Activated naive CD8-positive, alpha-beta T cell treated with anti-CD3 and anti-CD28 coated beads for 36 hours (primary cell): ENCODE data around the gene GALNT11. TPM values are rescaled to one million over a fixed set of nuclear protein-coding genes. Genes with fewer than 3 reads are reported as not detected.
A peak's percentile ranks its signal among the peaks of the same experiment; 100 is the strongest.
"Not testable (repeated sequence)": the region's sequence is repeated elsewhere in the genome, so short reads cannot be mapped to it uniquely, and the experiment has no call there.

Experiments used
- DNase-seq: peaks from one replicate; pipeline ENCODE4 v3.0.0; 2021
- H3K27ac Mint-ChIP-seq: one replicate; pipeline ENCODE4 v1.8.0; 2022; ENCODE audit warnings: mild to moderate bottlenecking, moderate library complexity, mixed read lengths
- H3K27me3 Mint-ChIP-seq: one replicate; pipeline ENCODE4 v1.8.0; 2022; ENCODE audit warnings: mild to moderate bottlenecking, mixed read lengths
- H3K36me3 Mint-ChIP-seq: one replicate; pipeline ENCODE4 v1.8.0; 2021; ENCODE audit warnings: mild to moderate bottlenecking, mixed read lengths
- H3K4me1 Mint-ChIP-seq: one replicate; pipeline ENCODE4 v1.8.0; 2021; ENCODE audit warnings: mixed read lengths
- H3K4me3 Mint-ChIP-seq: one replicate; pipeline ENCODE4 v1.8.0; 2022; ENCODE audit warnings: mild to moderate bottlenecking, moderate library complexity, mixed read lengths
- H3K9me3 Mint-ChIP-seq: one replicate; pipeline ENCODE4 v1.8.0; 2022; ENCODE audit warnings: mixed read lengths
- total RNA-seq, 2 experiments: library from RNA; stranded (reverse); gene quantifications; one replicate each; pipeline ENCODE4 v1.2.3, GENCODE V29; 2021

Gene GALNT11
- total RNA-seq, 2 experiments from 2014 or later, result 18.6 to 19.0 TPM

GRCh38 chr7:152051968-152052367 lies 26.5 kb downstream of the GALNT11 start:
- Mint-ChIP-seq H3K36me3 (peaks cover 20% of the 10 kb centered on the region), H3K9me3 (peaks cover 7% of the 10 kb centered on the region), H3K27me3 (no peaks in the 10 kb centered on the region), H3K27ac (no peak overlapping the region), H3K4me1 (peaks cover 8% of the 10 kb centered on the region), H3K4me3 (no peak overlapping the region)
- DNase-seq, result no peak

GRCh38 chr7:152052771-152053170 lies 27.3 kb downstream of the GALNT11 start:
- DNase-seq, result no peak
- peaks cover 20% of the 10 kb centered on the region for H3K36me3 Mint-ChIP-seq
- H3K4me1 Mint-ChIP-seq, result peaks cover 8% of the 10 kb centered on the region
- H3K9me3 Mint-ChIP-seq, result peaks cover 5% of the 10 kb centered on the region
- no peak overlapping the region for H3K4me3 Mint-ChIP-seq
- no peaks in the 10 kb centered on the region for H3K27me3 Mint-ChIP-seq
- no peak overlapping the region for H3K27ac Mint-ChIP-seq

DNA sequence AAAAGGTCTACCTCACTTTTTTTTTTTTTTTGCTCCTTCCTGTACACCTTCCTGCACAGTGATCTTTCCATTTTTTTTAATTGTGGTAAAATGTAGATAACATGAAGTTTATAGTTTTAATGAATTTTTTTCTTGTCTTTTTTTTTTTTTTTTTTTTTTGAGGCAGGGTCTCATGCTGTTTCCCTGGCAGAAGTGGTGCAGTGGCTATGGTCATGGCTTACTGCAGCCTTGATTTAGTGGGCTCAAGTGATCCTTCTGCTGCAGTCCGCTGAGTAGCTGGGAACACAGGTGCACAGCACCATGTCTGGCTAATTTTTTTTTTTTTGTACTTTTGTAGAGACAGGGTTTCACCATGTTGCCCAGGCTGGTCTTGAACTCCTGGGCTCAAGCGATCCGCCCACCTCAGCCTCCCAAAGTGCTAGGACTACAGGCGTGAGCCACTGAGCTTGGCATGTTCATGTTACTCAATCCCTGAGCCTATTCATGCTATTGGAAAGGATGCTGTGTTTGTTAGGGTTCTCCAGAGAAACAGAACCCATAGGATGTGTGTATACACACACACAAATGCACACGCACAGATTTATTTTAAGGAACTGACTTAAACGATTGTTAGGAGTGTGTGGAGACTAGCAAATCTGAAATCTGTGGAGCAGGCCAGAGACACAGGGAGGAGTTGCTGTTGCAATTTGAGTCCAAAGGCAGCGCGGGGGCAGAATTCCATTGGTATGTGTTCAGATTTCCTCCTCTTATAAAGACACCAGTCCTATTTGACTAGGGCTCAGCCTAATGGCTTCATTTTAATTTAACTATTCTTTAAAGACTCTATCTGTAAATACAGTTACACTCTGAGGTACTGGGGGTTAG lies 29.1 kb downstream of the GALNT11 start:
- no peak overlapping the region for H3K27ac Mint-ChIP-seq
- no peaks in the 10 kb centered on the region for H3K9me3 Mint-ChIP-seq
- peaks cover 6% of the 10 kb centered on the region for H3K4me1 Mint-ChIP-seq
- peaks cover 25% of the 10 kb centered on the region for H3K36me3 Mint-ChIP-seq
- no peaks in the 10 kb centered on the region for H3K27me3 Mint-ChIP-seq
- H3K4me3 Mint-ChIP-seq, result no peak overlapping the region
- no peak for DNase-seq

GRCh38 chr7:152056621-152057274 lies 31.3 kb downstream of the GALNT11 start:
- Mint-ChIP-seq H3K4me3 (no peak overlapping the region), H3K27me3 (no peaks in the 10 kb centered on the region), H3K36me3 (peaks cover 34% of the 10 kb centered on the region), H3K4me1 (peaks cover 3% of the 10 kb centered on the region), H3K27ac (no peak overlapping the region), H3K9me3 (peaks cover 5% of the 10 kb centered on the region)
- no peak for DNase-seq

GRCh38 chr7:152059311-152059710 lies 33.8 kb downstream of the GALNT11 start:
- H3K9me3 Mint-ChIP-seq, result peaks cover 21% of the 10 kb centered on the region
- H3K36me3 Mint-ChIP-seq, result peaks cover 54% of the 10 kb centered on the region
- no peak overlapping the region for H3K27ac Mint-ChIP-seq
- DNase-seq, result no peak
- H3K27me3 Mint-ChIP-seq, result no peaks in the 10 kb centered on the region
- peaks cover 7% of the 10 kb centered on the region for H3K4me1 Mint-ChIP-seq
- no peak overlapping the region for H3K4me3 Mint-ChIP-seq

DNA sequence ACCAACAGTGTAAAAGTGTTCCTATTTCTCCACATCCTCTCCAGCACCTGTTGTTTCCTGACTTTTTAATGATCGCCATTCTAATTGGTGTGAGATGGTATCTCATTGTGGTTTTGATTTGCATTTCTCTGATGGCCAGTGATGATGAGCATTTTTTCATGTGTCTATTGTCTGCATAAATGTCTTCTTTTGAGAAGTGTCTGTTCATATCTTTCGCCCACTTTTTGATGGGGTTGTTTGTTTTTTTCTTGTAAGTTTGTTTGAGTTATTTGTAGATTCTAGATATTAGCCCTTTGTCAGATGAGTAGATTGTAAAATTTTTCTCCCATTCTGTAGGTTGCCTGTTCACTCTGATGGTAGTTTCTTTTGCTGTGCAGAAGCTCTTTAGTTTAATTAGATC lies 35.6 kb downstream of the GALNT11 start:
- H3K9me3 Mint-ChIP-seq, result peaks cover 27% of the 10 kb centered on the region
- H3K27me3 Mint-ChIP-seq, DNase-seq, H3K27ac Mint-ChIP-seq, H3K4me1 Mint-ChIP-seq, H3K4me3 Mint-ChIP-seq: not testable (repeated sequence)
- peaks cover 67% of the 10 kb centered on the region for H3K36me3 Mint-ChIP-seq

DNA sequence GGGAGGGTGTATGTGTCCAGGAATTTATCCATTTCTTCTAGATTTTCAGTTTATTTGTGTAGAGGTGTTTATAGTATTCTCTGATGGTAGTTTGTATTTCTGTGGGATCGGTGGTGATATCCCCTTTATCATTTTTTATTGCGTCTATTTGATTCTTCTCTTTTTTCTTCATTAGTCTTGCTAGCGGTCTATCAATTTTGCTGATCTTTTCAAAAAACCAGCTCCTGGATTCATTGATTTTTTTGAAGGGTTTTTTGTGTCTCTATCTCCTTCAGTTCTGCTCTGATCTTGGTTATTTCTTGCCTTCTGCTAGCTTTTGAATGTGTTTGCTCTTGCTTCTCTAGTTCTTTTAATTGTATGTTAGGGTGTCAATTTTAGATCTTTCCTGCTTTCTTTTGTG lies 37.7 kb downstream of the GALNT11 start:
- H3K27me3 Mint-ChIP-seq, H3K4me3 Mint-ChIP-seq, H3K27ac Mint-ChIP-seq, DNase-seq: not testable (repeated sequence)
- Mint-ChIP-seq H3K36me3 (peaks cover 82% of the 10 kb centered on the region), H3K4me1 (peaks cover 12% of the 10 kb centered on the region), H3K9me3 (peaks cover 30% of the 10 kb centered on the region)

DNA sequence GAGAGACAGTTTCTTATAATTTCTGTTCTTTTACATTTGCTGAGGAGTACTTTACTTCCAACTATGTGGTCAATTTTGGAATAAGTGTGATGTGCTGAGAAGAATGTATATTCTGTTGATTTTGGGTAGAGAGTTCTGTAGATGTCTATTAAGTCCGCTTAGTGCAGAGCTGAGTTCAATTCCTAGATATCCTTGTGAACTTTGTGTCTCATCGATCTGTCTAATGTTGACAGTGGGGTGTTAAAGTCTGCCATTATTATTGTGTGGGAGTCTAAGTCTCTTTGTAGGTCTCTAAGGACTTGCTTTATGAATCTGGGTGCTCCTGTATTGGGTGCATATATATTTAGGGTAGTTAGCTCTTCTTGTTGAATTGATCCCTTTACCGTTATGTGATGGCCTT lies 38.3 kb downstream of the GALNT11 start:
- peaks cover 15% of the 10 kb centered on the region for H3K4me1 Mint-ChIP-seq
- peaks cover 77% of the 10 kb centered on the region for H3K36me3 Mint-ChIP-seq
- DNase-seq, H3K27ac Mint-ChIP-seq, H3K27me3 Mint-ChIP-seq, H3K4me3 Mint-ChIP-seq: not testable (repeated sequence)
- H3K9me3 Mint-ChIP-seq, result peaks cover 30% of the 10 kb centered on the region

DNA sequence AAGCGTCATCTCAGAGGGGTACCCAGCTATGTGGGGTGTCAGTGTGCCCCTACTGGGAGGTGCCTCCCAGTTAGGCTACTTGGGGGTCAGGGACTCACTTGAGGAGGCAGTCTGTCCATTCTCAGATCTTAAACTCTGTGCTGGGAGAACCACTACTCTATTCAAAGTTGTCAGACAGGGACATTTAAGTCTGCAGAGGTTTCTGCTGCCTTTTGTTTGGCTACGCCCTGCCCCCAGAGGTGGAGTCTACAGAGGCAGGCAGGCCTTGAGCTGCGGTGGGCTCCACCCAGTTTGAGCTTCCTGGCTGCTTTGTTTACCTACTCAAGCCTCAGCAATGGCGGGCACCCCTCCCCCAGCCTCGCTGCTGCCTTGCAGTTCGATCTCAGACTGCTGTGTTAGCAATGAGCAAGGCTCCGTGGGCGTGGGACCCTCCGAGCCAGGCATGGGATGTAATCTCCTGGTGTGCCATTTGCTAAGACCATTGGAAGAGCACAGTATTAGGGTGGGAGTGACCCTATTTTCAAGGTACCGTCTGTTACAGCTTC lies 40.4 kb downstream of the GALNT11 start:
- Mint-ChIP-seq H3K4me1 (peaks cover 16% of the 10 kb centered on the region), H3K9me3 (peaks cover 36% of the 10 kb centered on the region), H3K36me3 (peaks cover 71% of the 10 kb centered on the region)

GRCh38 chr7:152072421-152072820 lies 46.9 kb downstream of the GALNT11 start:
- Mint-ChIP-seq H3K4me1 (peaks cover 39% of the 10 kb centered on the region), H3K27ac (no peak overlapping the region), H3K9me3 (peaks cover 8% of the 10 kb centered on the region), H3K36me3 (peaks cover 23% of the 10 kb centered on the region), H3K4me3 (no peak overlapping the region), H3K27me3 (no peaks in the 10 kb centered on the region)
- no peak for DNase-seq

More for the DNA sequence above, 40.4 kb downstream of the GALNT11 start:
- H3K4me3 Mint-ChIP-seq, H3K27me3 Mint-ChIP-seq, H3K27ac Mint-ChIP-seq, DNase-seq: not testable (repeated sequence)

DNA sequence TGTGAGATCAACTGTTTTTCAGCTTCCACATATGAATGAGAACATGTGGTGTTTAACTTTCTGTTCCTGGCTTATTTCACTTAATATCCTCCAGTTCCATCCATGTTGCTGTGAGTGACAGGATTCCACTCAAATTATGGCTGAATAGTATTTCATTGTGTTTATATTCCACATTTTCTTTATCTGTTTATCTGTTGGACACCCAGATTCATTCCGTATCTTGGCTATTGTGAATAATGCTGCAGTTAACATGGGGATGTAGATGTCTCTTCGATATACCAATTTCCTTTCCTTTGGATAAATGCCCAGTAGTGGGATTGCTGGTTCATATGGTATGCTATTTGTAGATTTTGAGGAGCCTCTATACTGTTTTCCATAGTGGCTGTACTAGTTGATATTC lies 47.9 kb downstream of the GALNT11 start:
- H3K4me3 Mint-ChIP-seq, result no peak overlapping the region
- DNase-seq, result no peak
- H3K27me3 Mint-ChIP-seq, result no peaks in the 10 kb centered on the region
- peaks cover 8% of the 10 kb centered on the region for H3K9me3 Mint-ChIP-seq
- H3K36me3 Mint-ChIP-seq, result peaks cover 14% of the 10 kb centered on the region
- H3K27ac Mint-ChIP-seq, result no peak overlapping the region
- H3K4me1 Mint-ChIP-seq, result peaks cover 41% of the 10 kb centered on the region

- H3K27me3 Mint-ChIP-seq, result no peaks in the 10 kb centered on the region
- H3K4me3 Mint-ChIP-seq, result no peak overlapping the region
- peaks cover 14% of the 10 kb centered on the region for H3K36me3 Mint-ChIP-seq
- H3K4me1 Mint-ChIP-seq, result peaks cover 48% of the 10 kb centered on the region
- H3K27ac Mint-ChIP-seq, result no peak overlapping the region
- peaks cover 8% of the 10 kb centered on the region for H3K9me3 Mint-ChIP-seq
- DNase-seq, result no peak
Observed at GRCh38 chr7:152074673-152075072, 49.2 kb downstream of the GALNT11 start.

DNA sequence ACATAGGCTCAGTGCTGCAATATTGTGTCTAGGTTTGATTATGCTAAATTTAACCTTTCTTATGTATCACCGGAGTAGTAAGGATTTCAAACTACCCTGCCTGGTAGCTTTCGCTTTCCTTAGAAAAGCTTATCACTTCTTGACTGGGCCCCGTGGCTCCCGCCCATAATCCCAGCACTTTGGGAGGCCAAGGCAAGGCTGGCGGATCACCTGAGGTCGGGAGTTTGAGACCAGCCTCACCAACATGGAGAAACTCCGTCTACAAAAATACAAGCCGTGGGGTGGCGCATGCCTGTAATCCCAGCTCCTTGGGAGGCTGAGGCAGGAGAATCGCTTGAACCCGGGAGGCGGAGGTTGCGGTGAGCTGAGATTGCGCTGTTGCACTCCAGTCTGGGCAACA lies 49.9 kb downstream of the GALNT11 start:
- H3K36me3 Mint-ChIP-seq, result peaks cover 11% of the 10 kb centered on the region
- not testable (repeated sequence) for H3K27me3 Mint-ChIP-seq, H3K4me3 Mint-ChIP-seq, H3K9me3 Mint-ChIP-seq, H3K27ac Mint-ChIP-seq, DNase-seq
- H3K4me1 Mint-ChIP-seq, result peaks cover 54% of the 10 kb centered on the region

DNA sequence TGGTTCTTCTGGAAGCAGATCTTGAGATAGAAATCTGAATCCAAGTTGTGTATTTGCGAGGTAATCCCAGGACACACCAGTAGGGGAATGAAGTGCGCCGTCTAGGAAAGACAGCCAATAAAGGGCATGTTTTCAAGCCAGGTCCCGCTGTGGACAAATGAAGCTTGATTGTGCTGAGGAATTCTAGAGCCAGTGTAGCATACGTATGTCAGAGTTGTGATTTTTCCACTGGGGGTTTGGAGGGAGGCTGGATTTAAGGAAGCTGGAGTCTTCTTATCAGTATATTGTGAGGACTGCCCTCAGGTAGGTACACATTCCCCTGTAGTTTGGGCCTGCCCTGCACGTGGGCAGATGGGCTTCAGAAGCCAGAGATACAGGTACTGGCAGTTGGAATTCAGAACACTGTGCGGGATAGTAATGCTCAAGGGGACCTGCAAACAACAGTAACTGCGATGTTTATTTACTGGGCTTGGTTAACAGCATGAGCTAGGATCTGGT lies 50.9 kb downstream of the GALNT11 start:
- Mint-ChIP-seq H3K9me3 (no peaks in the 10 kb centered on the region), H3K4me1 (peaks cover 57% of the 10 kb centered on the region), H3K27ac (no peak overlapping the region), H3K36me3 (peaks cover 4% of the 10 kb centered on the region), H3K27me3 (no peaks in the 10 kb centered on the region), H3K4me3 (no peak overlapping the region)
- peak; percentile 8 for DNase-seq
